GM18517 (cell line): Measurements from ENCODE around the gene ANTXR2.
A peak's percentile ranks its signal among the peaks of the same experiment; 100 is the strongest.
"Not testable (repeated sequence)": the region's sequence is repeated elsewhere in the genome, so short reads cannot be mapped to it uniquely, and the experiment has no call there.

Experiments
- ATAC-seq: cut with Tn5 transposase; IDR thresholded peaks from one replicate; pipeline ENCODE4 v1.9.1; 2021; ENCODE audit warnings: mild to moderate bottlenecking, moderate library complexity; ENCODE audit not compliant: unreplicated experiment

ANTXR2 gene

DNA sequence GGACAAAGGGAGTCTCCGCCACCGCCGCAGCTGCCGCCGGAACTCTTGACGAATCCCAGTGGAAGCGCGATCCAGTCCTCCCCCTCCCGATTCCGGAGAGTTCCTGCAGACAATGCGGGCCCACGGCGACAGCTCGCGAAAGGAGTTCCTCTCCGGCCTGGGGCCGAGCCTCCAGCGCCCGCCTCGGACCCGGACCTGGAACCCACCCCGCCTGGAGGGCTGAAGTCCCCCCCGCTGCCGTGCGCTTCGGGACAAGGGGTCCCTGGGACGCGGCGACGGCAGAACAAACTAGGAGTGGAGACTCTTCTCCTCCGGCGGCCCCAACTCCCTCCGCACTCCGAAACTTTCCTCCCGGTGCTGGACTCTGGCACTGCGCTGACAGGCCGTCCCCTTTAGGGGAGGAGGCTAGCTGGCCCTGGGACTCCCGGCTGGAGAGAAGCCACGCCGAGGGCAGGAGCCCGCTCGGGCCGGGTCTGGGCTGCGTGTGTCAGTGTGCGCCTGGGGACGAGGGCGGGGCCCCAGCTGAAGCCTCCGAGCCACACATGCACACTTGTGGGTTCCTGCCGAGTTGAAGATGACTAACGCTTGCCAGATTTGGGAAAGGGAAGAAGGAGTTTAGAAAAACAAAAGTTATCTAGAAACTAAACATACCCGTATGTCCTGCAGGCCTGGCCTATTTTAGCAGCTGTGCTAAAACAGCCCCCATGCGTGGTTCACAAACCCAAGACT, at the start of gene ANTXR2:
ANTXR2 (minus strand) TSS at position 486 of the 729 bp plus-strand sequence. CDS start 669 bp downstream, outside the sequence.
- peak; percentile 63 for ATAC-seq

DNA sequence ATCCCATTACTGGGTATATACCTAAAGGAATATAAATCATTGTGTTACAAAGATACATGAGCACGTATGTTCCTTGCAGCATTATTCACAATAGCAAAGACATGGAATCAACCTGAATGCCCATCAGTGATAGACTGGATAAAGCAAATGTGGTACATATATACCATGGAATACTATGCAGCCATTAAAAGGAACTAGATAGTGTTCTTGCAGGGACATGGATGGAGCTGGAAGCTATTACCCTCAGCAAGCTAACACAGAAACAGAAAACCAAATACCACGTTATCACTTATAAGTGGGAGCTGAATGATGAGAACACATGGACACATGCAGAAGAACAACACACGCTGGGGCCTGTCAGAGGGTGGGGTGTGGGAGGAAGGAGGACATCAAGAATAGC, 48.8 kb upstream of the ANTXR2 start:
- not testable (repeated sequence) for ATAC-seq

DNA sequence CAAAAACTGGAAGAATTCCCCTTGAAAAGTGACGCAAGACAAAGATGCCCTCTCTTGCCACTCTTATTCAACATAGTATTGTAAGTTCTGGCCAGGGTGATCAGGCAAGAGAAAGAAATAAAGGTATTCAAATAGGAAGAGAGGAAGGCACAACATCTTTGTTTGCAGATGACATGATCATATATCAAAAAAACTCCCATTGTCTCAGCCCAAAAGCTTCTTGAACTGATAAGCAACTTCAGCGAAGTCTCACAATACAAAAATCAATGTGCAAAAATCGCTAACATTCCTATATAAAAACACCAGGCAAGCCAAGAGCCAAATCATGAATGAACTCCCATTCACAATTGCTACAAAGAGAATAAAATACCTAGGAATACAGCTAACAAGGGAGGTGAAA, 46.6 kb upstream of the ANTXR2 start:
- not testable (repeated sequence) for ATAC-seq

- ATAC-seq: no peak
Observed at GRCh38 chr4:80116516-80116915, 43.5 kb upstream of the ANTXR2 start.

- ATAC-seq: no peak
Observed at GRCh38 chr4:80115368-80116181, 42.5 kb upstream of the ANTXR2 start.

DNA sequence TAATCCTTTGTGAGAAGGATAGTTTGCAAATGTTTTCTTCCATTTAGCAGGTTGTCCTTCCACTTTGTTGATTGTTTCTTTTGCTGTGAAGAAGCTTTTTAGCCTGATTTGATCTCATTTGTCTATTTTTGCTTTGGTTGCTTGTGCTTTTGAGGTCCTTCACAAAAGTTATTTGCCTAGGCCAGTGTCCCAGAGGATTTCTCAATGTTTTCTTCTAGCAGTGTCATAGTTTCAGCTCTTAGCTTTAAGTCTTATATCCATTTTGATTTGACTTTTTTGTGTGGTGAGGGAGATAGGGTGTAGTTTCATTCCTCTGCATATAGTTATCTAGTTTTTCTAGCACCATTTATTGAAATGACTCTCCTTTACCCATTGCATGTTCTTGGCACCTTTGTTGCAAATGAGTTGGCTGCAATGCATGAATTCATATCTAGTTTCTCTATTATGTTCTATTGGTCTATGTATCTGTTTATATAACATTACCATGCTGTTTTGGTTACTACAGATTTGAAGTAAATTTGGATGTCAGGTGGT, 41.8 kb upstream of the ANTXR2 start:
- ATAC-seq: no peak

DNA sequence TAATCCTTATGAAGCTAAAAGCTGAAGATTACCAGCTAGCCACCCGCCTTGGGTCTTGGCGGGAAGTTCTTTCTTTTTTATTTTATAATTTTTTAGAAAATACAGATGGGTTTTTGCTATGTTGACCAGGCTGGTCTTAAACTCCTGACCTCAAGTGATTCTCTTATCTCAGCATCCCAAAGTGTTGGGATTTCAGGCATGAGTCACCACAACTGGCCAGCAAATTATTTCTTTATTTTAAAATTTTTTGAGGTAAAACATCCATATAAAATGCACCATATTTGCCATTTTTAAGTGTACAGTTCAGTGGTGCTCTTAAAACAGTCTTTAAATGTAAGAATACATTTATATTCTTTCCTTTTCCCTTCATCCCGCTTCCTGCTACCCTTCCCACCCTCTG, 40.6 kb upstream of the ANTXR2 start:
- ATAC-seq: no peak

GRCh38 chr4:80112236-80112635, 39.2 kb upstream of the ANTXR2 start:
- ATAC-seq: no peak

- ATAC-seq: no peak
Observed at GRCh38 chr4:80111276-80111675, 38.2 kb upstream of the ANTXR2 start.

- no peak for ATAC-seq
Observed at GRCh38 chr4:80107374-80107773, 34.3 kb upstream of the ANTXR2 start.

GRCh38 chr4:80104927-80105326, 31.9 kb upstream of the ANTXR2 start:
- ATAC-seq: no peak

DNA sequence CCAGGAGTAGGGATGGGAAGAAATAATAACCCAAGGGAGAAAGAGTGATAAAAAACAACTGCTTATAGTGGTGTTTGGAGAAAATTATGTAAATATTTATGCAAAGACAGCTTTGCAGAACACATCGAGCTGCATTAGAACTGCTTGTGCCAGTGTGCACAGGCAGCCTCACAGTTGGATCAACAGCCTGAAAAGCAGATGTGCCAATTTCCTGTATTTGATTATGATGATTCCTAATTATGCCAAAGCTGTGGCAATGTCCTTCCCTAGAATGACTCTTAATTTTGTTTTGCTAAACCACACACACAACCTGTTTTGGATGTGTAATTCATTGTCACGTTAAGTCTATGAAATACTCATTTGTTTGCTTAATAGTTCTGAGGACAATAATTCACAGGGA, 30.6 kb upstream of the ANTXR2 start:
- ATAC-seq: no peak

DNA sequence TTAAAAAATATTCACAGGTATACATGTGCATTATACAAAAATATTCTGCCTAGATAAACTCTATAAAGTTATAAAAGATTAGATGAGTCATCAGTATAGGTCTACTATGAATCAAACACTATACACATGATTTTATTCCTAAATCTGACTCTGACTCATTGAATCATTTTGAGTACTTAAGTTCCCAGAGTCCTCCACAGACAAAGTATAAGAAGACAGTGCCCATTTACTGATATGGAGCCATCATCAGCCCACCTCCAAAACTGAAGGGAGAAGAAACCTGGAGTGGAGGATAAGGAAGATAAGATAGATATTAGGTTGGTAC, 28.7 kb upstream of the ANTXR2 start:
- no peak for ATAC-seq

- no peak for ATAC-seq
Observed at GRCh38 chr4:80101071-80101791, 28.2 kb upstream of the ANTXR2 start.

DNA sequence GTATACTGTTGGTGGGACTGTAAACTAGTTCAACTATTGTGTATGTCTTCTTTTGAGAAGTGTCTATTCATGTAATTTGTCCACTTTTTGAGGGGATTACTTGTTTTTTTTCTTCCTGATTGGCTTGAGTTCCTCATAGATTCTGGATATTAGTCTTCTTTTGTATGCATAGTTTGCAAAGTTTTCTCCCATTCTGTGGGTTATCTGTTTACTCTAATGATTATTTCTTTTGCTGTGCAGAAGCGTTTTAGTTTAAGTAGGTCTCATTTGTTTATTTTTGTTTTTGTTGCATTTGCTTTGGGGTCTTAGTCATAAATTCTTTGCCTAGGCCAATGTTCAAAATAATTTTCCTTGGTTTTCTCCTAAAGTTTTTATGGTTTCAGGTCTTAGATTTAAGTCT, 26.6 kb upstream of the ANTXR2 start:
- no peak for ATAC-seq

GRCh38 chr4:80098635-80099034, 25.6 kb upstream of the ANTXR2 start:
- no peak for ATAC-seq

GRCh38 chr4:80097400-80098177, 24.6 kb upstream of the ANTXR2 start:
- no peak for ATAC-seq

- no peak for ATAC-seq
Observed at GRCh38 chr4:80096175-80096850, 23.3 kb upstream of the ANTXR2 start.

DNA sequence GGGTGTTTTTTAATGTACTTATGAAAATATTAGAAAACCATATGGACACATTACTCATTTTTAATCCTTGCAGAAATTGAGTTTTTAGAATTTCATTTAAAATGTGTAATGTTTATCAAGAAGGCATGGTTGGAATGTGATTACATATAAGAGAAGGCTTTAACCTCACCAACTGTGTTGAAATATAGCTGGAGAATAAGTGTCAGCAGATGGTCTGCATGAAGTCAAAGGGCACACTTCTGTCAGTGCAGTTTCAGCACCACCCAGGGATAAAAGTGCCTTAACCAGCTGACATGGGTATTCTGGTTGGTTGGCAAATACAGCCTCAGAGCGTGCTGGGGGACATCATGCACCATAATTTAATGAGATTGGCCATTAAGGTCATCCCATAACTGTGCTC, 21.2 kb upstream of the ANTXR2 start:
- ATAC-seq: no peak

- ATAC-seq: no peak
Observed at GRCh38 chr4:80093563-80093962, 20.5 kb upstream of the ANTXR2 start.
